Measurements from ENCODE around the gene UPK1B. TPM values are rescaled to one million over a fixed set of nuclear protein-coding genes. Genes with fewer than 3 reads are reported as not detected.

UPK1B gene
- total and polyA plus RNA-seq, 2 donors (not counting 3 experiments of a cell fraction or from before 2014, with no cell fraction given), result not detected

- TF ChIP-seq MYC (IDR thresholded peaks at IDR 0.05; ENCODE audit: low read depth, low read length), result no peak
- no peak for TF ChIP-seq POLR2AphosphoS5 (IDR thresholded peaks at IDR 0.05; ENCODE audit: insufficient read depth, low read depth, low read length)
- TF ChIP-seq FOS (IDR thresholded peaks at IDR 0.05; ENCODE audit: borderline replicate concordance, insufficient read depth, low read length), result no peak
- TF ChIP-seq EZH2 (IDR thresholded peaks at IDR 0.05; ENCODE audit: borderline replicate concordance, low read depth, low read length, severe bottlenecking), result no peak
- no peak for TF ChIP-seq POLR2A (IDR thresholded peaks at IDR 0.05; ENCODE audit: low read depth, low read length)
- no peak for TF ChIP-seq GATA2 (IDR thresholded peaks at IDR 0.05; ENCODE audit: insufficient read depth, insufficient read length, low read depth, low read length)
- no peak for TF ChIP-seq JUN (IDR thresholded peaks at IDR 0.05; ENCODE audit: borderline replicate concordance, insufficient read depth, insufficient read length, low read depth)
- TF ChIP-seq CTCF (IDR thresholded peaks at IDR 0.05; ENCODE audit: extremely low read depth in 1 of 2, insufficient read depth in 1 of 2, low read depth in 1 of 2, low read length in 2 of 2), result no peak
- TF ChIP-seq MAX (IDR thresholded peaks at IDR 0.05; ENCODE audit: insufficient read depth, insufficient read length), result no peak
- Histone ChIP-seq H3K9me1 (replicated peaks; ENCODE audit: control insufficient read depth, extremely low read depth, insufficient read depth, low read length) (no peaks in the 10 kb centered on the region), H3K4me3 (replicated peaks in 1 of 3; ENCODE audit: insufficient read depth in 1 of 3, low read depth in 1 of 3, low read length in 3 of 3) (no peak overlapping the region), H4K20me1 (replicated peaks; ENCODE audit: control insufficient read depth, extremely low read depth, insufficient read depth, low read length) (no peaks in the 10 kb centered on the region), H3K79me2 (ENCODE audit: control insufficient read depth, insufficient read depth, low read length) (no peaks in the 10 kb centered on the region), H3K9ac (replicated peaks; ENCODE audit: extremely low read depth, insufficient read depth, low read length) (no peak overlapping the region), H3K4me2 (ENCODE audit: insufficient read depth, low read length) (no peak overlapping the region), H3K36me3 (ENCODE audit: control insufficient read depth in 2 of 2, extremely low read depth in 1 of 2, insufficient read depth in 2 of 2, low read length in 2 of 2) (peaks cover 0 to 23% of the 10 kb centered on the region in 2 experiments), H3K4me1 (ENCODE audit: control insufficient read depth, extremely low read depth, insufficient read depth, low read length) (no peaks in the 10 kb centered on the region), H3K27ac (ENCODE audit: insufficient read depth, low read depth, low read length) (no peak overlapping the region), H3K27me3 (ENCODE audit: control insufficient read depth in 2 of 2, insufficient read depth in 2 of 2, low read length in 2 of 2) (no peaks in the 10 kb centered on the region), H3K9me3 (replicated peaks; ENCODE audit: control insufficient read depth, insufficient read depth, low read length) (no peaks in the 10 kb centered on the region), H2AFZ (ENCODE audit: low read depth, low read length) (no peak overlapping the region)
- dilution Hi-C loops (cut with MboI; ENCODE audit: extremely low pct_ligation_motif_present, low sequenced_read_pairs), result no loop called here
- intact Hi-C loops (cut with micrococcal nuclease), result no loop called here
- no TSS peak for BruUV-seq (replicated peaks)
- ChIA-PET POLR2A (no interaction called here), CTCF (no interaction called here)
- FAIRE-seq (no peak), DNase-seq (ENCODE audit: low read depth, low spot score) (no peak)
Observed at GRCh38 chr3:119222391-119222790, 49.0 kb downstream of the UPK1B start.
